ENCODE data around the gene DNAJC5. TPM values are rescaled to one million over a fixed set of nuclear protein-coding genes. Genes with fewer than 3 reads are reported as not detected.

DNAJC5 gene
- total and polyA plus RNA-seq, 9 of the 15 experiments (the other 6 are each of a cell fraction or from before 2014, with no cell fraction given), result 0.95 to 42.8 (median 23.4) TPM

- TF ChIP-seq RNF219 (CRISPR knock-in tag; IDR thresholded peaks at IDR 0.05), result no peak
- no peak for TF ChIP-seq CREBBP (IDR thresholded peaks at IDR 0.05; ENCODE audit: low read depth, low read length)
- no peak for TF ChIP-seq POLR2H (tag; IDR thresholded peaks at IDR 0.05; ENCODE audit: low read depth)
- peak in 1 of 2 experiments; percentile 79; a peak in 1 of 4 replicates for TF ChIP-seq NONO (IDR thresholded peaks at IDR 0.05; ENCODE audit: low read depth in 2 of 2, low read length in 1 of 2)
- no peak for TF ChIP-seq HSF4 (CRISPR knock-in tag; IDR thresholded peaks at IDR 0.05; ENCODE audit: borderline replicate concordance)
- no peak for TF ChIP-seq HDAC3 (IDR thresholded peaks at IDR 0.05; ENCODE audit: borderline replicate concordance, partially characterized antibody)
- TF ChIP-seq MAFK (IDR thresholded peaks at IDR 0.05; ENCODE audit: low read length), result no peak
- no peak for TF ChIP-seq FOXK2 (conservative IDR thresholded peaks at IDR 0.05 in 1 of 2, IDR thresholded peaks at IDR 0.05 in 1 of 2; ENCODE audit: low read depth in 2 of 2)
- TF ChIP-seq MAX (CRISPR knock-in tag; IDR thresholded peaks at IDR 0.05), result peak; percentile 89
- no peak for TF ChIP-seq MBD2 (IDR thresholded peaks at IDR 0.05; ENCODE audit: borderline replicate concordance, low read depth)
- no peak for TF ChIP-seq ZNF224 (CRISPR knock-in tag; IDR thresholded peaks at IDR 0.05)
- peak; percentile 61; the same call in 1 of the 2 replicates for TF ChIP-seq ETS1 (conservative IDR thresholded peaks at IDR 0.05; ENCODE audit: control insufficient read depth, low read depth, low read length)
- TF ChIP-seq ZNF609 (CRISPR knock-in tag; IDR thresholded peaks at IDR 0.05; ENCODE audit: borderline replicate concordance), result no peak
- no peak for TF ChIP-seq ZNF263 (CRISPR knock-in tag; IDR thresholded peaks at IDR 0.05; ENCODE audit: borderline replicate concordance)
- TF ChIP-seq ZNF133 (CRISPR knock-in tag; IDR thresholded peaks at IDR 0.05), result no peak
- no peak for TF ChIP-seq ZNF551 (CRISPR knock-in tag; IDR thresholded peaks at IDR 0.05)
These were observed at the start of gene DNAJC5 (continued) for GRCh38 chr20:63894358-63895201.
